SK-N-SH (cell line): Measurements from ENCODE around the gene ERGIC1.

ENCODE experiments used
- CTCF ChIP-seq: fragments of 200-600 bp; sonication (generic); IDR thresholded peaks from 2 replicates; pipeline ENCODE4 v1.6.1; 2017; ENCODE audit warnings: antibody characterized with exemption, mild to moderate bottlenecking, moderate library complexity
- EP300 ChIP-seq, 2 experiments: IDR thresholded peaks; 2 replicates each; pipeline versions ENCODE4 v1.4.0 to v1.6.1; 2012; ENCODE audit warnings: borderline replicate concordance in 1 of 2, low read depth in 1 of 2, low read length in 1 of 2
- EZH2phosphoT487 ChIP-seq: fragments of 200-600 bp; sonication (generic); IDR thresholded peaks from 2 replicates; pipeline ENCODE4 v1.6.1; 2017; ENCODE audit warnings: low read depth, mixed run types, mild to moderate bottlenecking, antibody characterized with exemption, moderate library complexity, borderline replicate concordance
- FOXM1 ChIP-seq: IDR thresholded peaks from 2 replicates; pipeline ENCODE4 v1.4.0; 2012; ENCODE audit warnings: low read depth, mild to moderate bottlenecking
- MAX ChIP-seq: IDR thresholded peaks from 2 replicates; pipeline ENCODE4 v1.4.0; 2012; ENCODE audit warnings: low read depth
- NFIC ChIP-seq: IDR thresholded peaks from 2 replicates; pipeline ENCODE4 v1.4.0; 2012; ENCODE audit warnings: borderline replicate concordance
- SIN3A ChIP-seq: IDR thresholded peaks from 2 replicates; pipeline ENCODE4 v1.6.1; 2012; ENCODE audit warnings: low read depth, mild to moderate bottlenecking, low read length, moderate library complexity, borderline replicate concordance
- YY1 ChIP-seq: IDR thresholded peaks from 2 replicates; pipeline ENCODE4 v1.4.0; 2012; ENCODE audit warnings: low read depth, mild to moderate bottlenecking

DNA sequence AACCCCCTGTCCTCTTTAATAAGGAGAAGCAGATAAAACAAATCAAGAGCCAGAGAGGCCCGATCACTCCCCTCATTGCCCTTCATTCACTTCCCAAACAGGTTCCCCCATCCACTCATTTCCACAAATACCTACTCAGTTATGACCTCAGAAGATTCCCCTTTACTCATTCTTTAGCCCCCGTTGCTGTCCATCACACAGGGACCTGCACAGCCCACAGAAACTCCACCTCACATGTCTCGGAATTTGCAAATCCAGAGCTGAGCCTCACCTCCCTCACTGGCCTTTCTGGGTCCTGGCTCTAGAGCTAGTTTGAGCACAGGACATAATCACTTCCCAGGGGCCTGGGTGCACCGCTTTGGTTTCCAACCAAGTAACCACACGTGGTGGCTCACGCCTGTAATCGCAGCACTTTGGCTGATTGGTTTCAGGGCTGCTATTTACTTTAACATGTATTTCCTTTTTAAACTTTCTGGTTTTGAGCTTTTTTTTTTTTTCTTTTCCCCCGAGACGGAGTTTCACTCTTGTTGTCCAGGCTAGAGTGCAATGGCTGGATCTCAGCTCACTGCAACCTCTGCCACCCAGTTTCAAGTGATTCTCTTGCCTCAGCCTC, 167.3 kb downstream of the ERGIC1 start:
- TF ChIP-seq CTCF (no peak), SIN3A (no peak), EP300 (IDR thresholded peaks at IDR 0.05; ENCODE audit: borderline replicate concordance in 1 of 2, low read depth in 1 of 2, low read length in 1 of 2) (no peak), NFIC (no peak), YY1 (no peak), FOXM1 (no peak), MAX (no peak), EZH2phosphoT487 (no peak)
